Measurements from ENCODE around the gene TLL1. TPM values are rescaled to one million over a fixed set of nuclear protein-coding genes. Genes with fewer than 3 reads are reported as not detected.

TLL1 gene
- total RNA-seq, 1 donor from 2014 or later, result 7.9 TPM

DNA sequence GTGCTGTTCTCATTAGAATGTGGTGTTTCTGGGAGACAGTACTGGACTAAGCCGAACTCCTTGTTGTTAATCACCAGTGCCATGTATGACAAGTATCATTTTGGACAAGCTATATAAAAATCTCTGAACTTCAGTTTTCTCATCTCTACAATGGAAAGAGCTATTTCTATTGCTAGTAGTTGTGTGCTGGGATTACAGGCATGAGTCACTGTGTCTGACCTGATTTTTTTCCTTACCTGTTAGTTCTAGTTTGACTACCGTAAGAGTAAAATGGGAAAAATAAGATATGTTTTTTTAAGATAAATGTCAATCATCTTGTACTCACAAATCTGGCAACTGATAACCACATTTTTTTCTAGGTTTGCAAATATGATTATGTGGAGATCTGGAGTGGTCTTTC, 192.3 kb downstream of the TLL1 start:
- no peak for TF ChIP-seq CTCF (IDR thresholded peaks at IDR 0.05; ENCODE audit: insufficient read depth, low read length, poor library complexity, severe bottlenecking)
- DNase-seq (ENCODE audit: low read depth), result no peak
- Histone ChIP-seq H3K4me3 (ENCODE audit: low read depth, low read length) (no peak overlapping the region), H3K36me3 (ENCODE audit: control insufficient read depth, insufficient read depth, low read length) (no peaks in the 10 kb centered on the region), H3K27me3 (ENCODE audit: control insufficient read depth, insufficient read depth, low read length) (no peaks in the 10 kb centered on the region)

GRCh38 chr4:166066936-166067335, 193.9 kb downstream of the TLL1 start:
- no peaks in the 10 kb centered on the region for H3K27me3 ChIP-seq (ENCODE audit: control insufficient read depth, insufficient read depth, low read length)
- H3K36me3 ChIP-seq (ENCODE audit: control insufficient read depth, insufficient read depth, low read length), result no peaks in the 10 kb centered on the region
- TF ChIP-seq CTCF (IDR thresholded peaks at IDR 0.05; ENCODE audit: insufficient read depth, low read length, poor library complexity, severe bottlenecking), result no peak
- H3K4me3 ChIP-seq (ENCODE audit: low read depth, low read length), result no peak overlapping the region
- DNase-seq (ENCODE audit: low read depth), result no peak

- Histone ChIP-seq H3K36me3 (ENCODE audit: control insufficient read depth, insufficient read depth, low read length) (no peaks in the 10 kb centered on the region), H3K4me3 (ENCODE audit: low read depth, low read length) (no peak overlapping the region), H3K27me3 (ENCODE audit: control insufficient read depth, insufficient read depth, low read length) (no peaks in the 10 kb centered on the region)
- DNase-seq (ENCODE audit: low read depth), result no peak
- TF ChIP-seq CTCF (IDR thresholded peaks at IDR 0.05; ENCODE audit: insufficient read depth, low read length, poor library complexity, severe bottlenecking), result no peak
Measured at GRCh38 chr4:166067915-166068314, 194.9 kb downstream of the TLL1 start.

DNA sequence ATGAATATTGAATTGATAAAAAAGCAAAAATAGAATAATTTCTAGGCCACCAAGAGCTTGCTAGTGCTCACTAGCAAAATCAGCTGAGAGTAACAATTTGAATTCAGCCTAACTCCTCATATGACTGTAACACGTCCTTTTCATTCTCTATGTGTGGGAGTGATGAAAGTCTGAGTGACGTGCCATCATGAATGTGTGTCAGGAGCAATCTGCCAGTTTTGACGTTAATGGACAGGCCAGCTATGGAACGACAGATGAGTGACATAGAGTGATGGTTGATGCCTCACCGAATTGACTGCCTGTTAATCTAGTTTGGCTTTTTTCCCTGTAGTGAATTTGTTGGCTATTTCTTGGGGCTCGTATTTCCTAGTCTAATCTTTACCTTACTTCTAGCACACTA, 200.7 kb downstream of the TLL1 start:
- no peak for TF ChIP-seq CTCF (IDR thresholded peaks at IDR 0.05; ENCODE audit: insufficient read depth, low read length, poor library complexity, severe bottlenecking)
- Histone ChIP-seq H3K4me3 (ENCODE audit: low read depth, low read length) (no peak overlapping the region), H3K27me3 (ENCODE audit: control insufficient read depth, insufficient read depth, low read length) (no peaks in the 10 kb centered on the region), H3K36me3 (ENCODE audit: control insufficient read depth, insufficient read depth, low read length) (no peaks in the 10 kb centered on the region)
- no peak for DNase-seq (ENCODE audit: low read depth)

DNA sequence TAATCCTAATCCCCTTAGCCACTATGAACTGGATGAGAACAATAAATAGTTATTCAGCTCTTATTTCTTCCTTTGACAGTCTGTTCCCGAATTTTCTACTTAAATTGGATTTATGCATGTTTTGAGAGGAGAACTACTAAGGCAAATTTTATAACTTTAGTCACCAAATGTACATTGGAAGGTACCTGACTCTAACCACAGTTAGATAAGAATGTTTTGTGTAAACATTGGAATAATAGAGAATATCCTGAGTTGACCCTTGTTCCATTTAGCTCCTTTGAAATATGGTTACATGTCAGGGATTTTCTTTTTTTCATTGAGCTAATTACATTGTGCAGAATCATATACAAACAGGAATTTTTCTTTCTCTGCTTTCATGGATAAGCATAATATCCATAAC, 202.6 kb downstream of the TLL1 start:
- H3K27me3 ChIP-seq (ENCODE audit: control insufficient read depth, insufficient read depth, low read length), result no peaks in the 10 kb centered on the region
- H3K36me3 ChIP-seq (ENCODE audit: control insufficient read depth, insufficient read depth, low read length), result no peaks in the 10 kb centered on the region
- H3K4me3 ChIP-seq (ENCODE audit: low read depth, low read length), result no peak overlapping the region
- no peak for DNase-seq (ENCODE audit: low read depth)
- TF ChIP-seq CTCF (IDR thresholded peaks at IDR 0.05; ENCODE audit: insufficient read depth, low read length, poor library complexity, severe bottlenecking), result no peak

DNA sequence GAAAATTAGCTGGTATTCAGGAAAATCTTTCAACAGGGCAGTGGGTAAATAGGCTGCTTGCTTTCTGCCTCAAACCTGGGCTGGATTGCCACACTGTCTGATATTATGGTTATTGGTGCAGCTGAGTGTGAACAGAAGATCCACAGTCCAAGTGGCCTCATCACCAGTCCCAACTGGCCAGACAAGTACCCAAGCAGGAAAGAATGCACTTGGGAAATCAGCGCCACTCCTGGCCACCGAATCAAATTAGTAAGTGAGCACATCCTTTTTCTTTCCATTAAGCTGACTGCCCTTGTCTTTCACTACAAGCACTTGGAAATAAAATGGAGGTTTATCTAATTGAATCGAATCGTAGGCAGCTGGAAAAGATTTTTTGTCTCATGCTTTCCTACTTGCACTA, 204.7 kb downstream of the TLL1 start:
- Histone ChIP-seq H3K36me3 (ENCODE audit: control insufficient read depth, insufficient read depth, low read length) (no peaks in the 10 kb centered on the region), H3K27me3 (ENCODE audit: control insufficient read depth, insufficient read depth, low read length) (no peaks in the 10 kb centered on the region), H3K4me3 (ENCODE audit: low read depth, low read length) (no peak overlapping the region)
- no peak for DNase-seq (ENCODE audit: low read depth)
- no peak for TF ChIP-seq CTCF (IDR thresholded peaks at IDR 0.05; ENCODE audit: insufficient read depth, low read length, poor library complexity, severe bottlenecking)

Measured in kidney epithelial cell (primary cell).